Neural crest cell (in vitro differentiated cells): ENCODE results near the gene GABRG3. TPM values are rescaled to one million over a fixed set of nuclear protein-coding genes. Genes with fewer than 3 reads are reported as not detected.

Source experiments
- DNase-seq: peaks from one replicate; pipeline ENCODE4 v3.0.0; 2021; ENCODE audit warnings: low read depth, mixed read lengths, low spot score
- H3K27ac Mint-ChIP-seq: one replicate; pipeline ENCODE4 v1.8.0; 2021; ENCODE audit warnings: mild to moderate bottlenecking, mixed read lengths; ENCODE audit not compliant: unreplicated experiment
- H3K27me3 Mint-ChIP-seq: 2 replicates; pipeline ENCODE4 v1.8.0; 2021; ENCODE audit warnings: low read depth, mild to moderate bottlenecking, mixed read lengths
- H3K36me3 Mint-ChIP-seq: 2 replicates; pipeline ENCODE4 v1.8.0; 2021; ENCODE audit warnings: low read depth, mild to moderate bottlenecking, mixed read lengths
- H3K4me1 Mint-ChIP-seq: 2 replicates; pipeline ENCODE4 v1.8.0; 2021; ENCODE audit warnings: mixed read lengths
- H3K4me3 Mint-ChIP-seq: one replicate; pipeline ENCODE4 v1.8.0; 2021; ENCODE audit warnings: mild to moderate bottlenecking, mixed read lengths
- H3K9me3 Mint-ChIP-seq: 2 replicates; pipeline ENCODE4 v1.8.0; 2021; ENCODE audit warnings: mixed read lengths
- CTCF ChIP-seq: fragments of 200-600 bp; sonication (generic); conservative IDR thresholded peaks from 2 replicates; pipeline ENCODE4 v1.5.0; 2021; ENCODE audit warnings: antibody characterized with exemption, mild to moderate bottlenecking
- total RNA-seq: library from RNA; stranded (reverse); gene quantifications from 2 replicates; pipeline ENCODE4 v1.2.1, GENCODE V29; 2021

Gene GABRG3
- total RNA-seq, 1 donor from 2014 or later, result 4.5 TPM

GRCh38 chr15:27570746-27571145 is 599.8 kb downstream of the GABRG3 start:
- no peak for DNase-seq
- TF ChIP-seq CTCF, result no peak
- H3K27ac Mint-ChIP-seq, result no peak overlapping the region
- H3K4me1 Mint-ChIP-seq, result no peaks in the 10 kb centered on the region
- no peak overlapping the region for H3K4me3 Mint-ChIP-seq
- no peaks in the 10 kb centered on the region for H3K27me3 Mint-ChIP-seq
- no peaks in the 10 kb centered on the region for H3K36me3 Mint-ChIP-seq
- H3K9me3 Mint-ChIP-seq, result no peaks in the 10 kb centered on the region

DNA sequence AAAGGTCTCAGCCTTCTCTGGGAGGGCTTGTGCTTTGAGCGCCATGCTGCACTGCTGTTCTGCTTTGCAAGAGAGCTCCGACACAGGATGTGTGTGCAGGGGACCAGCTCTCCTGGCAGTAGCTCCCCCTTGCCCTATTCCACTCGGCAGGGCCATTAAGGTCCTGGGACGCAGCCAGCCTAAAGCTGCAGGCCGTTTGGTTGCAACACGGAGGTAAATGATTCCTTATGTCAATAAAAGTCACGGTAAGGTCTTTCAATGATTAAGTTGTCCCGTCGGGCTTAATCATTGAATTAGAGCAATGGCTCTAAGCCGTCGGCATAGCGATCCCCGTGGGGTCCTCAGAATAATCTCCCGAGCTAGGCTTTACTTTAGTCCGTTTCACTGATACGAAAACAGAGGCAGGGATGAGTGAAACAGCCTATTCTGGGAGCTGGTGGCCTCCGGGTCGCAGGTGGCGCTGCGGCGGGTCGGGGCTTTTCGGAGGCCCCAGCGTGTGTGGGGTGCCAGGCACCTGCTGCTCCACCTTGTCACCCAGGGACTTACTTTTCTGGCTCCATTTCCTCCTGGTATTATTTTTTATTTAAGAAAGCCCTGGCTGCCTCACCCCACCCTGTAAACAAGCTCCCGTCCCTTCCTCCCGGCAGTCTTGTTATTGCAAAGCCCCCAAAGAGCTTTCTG is 603.0 kb downstream of the GABRG3 start:
- DNase-seq, result no peak
- Mint-ChIP-seq H3K9me3 (peaks cover 2% of the 10 kb centered on the region), H3K36me3 (no peaks in the 10 kb centered on the region), H3K27me3 (no peaks in the 10 kb centered on the region), H3K4me1 (no peaks in the 10 kb centered on the region), H3K27ac (peak overlapping the region; percentile 12), H3K4me3 (no peak overlapping the region)
- no peak for TF ChIP-seq CTCF

- Mint-ChIP-seq H3K9me3 (peaks cover 2% of the 10 kb centered on the region), H3K27ac (no peak overlapping the region), H3K4me1 (no peaks in the 10 kb centered on the region)
Measured at GRCh38 chr15:27574541-27575054, 603.6 kb downstream of the GABRG3 start.

GRCh38 chr15:27575521-27575920 is 604.5 kb downstream of the GABRG3 start:
- Mint-ChIP-seq H3K27me3 (no peaks in the 10 kb centered on the region), H3K36me3 (no peaks in the 10 kb centered on the region), H3K4me1 (no peaks in the 10 kb centered on the region), H3K4me3 (no peak overlapping the region), H3K27ac (no peak overlapping the region), H3K9me3 (peaks cover 2% of the 10 kb centered on the region)
- no peak for DNase-seq
- TF ChIP-seq CTCF, result no peak

More at GRCh38 chr15:27574541-27575054, 603.6 kb downstream of the GABRG3 start:
- TF ChIP-seq CTCF, result no peak
- no peak for DNase-seq
- Mint-ChIP-seq H3K27me3 (no peaks in the 10 kb centered on the region), H3K36me3 (no peaks in the 10 kb centered on the region), H3K4me3 (no peak overlapping the region)

GRCh38 chr15:27576576-27576975 is 605.6 kb downstream of the GABRG3 start:
- H3K4me1 Mint-ChIP-seq, result no peaks in the 10 kb centered on the region
- no peak for TF ChIP-seq CTCF
- H3K9me3 Mint-ChIP-seq, result peaks cover 2% of the 10 kb centered on the region
- H3K27ac Mint-ChIP-seq, result no peak overlapping the region
- no peak overlapping the region for H3K4me3 Mint-ChIP-seq
- no peaks in the 10 kb centered on the region for H3K27me3 Mint-ChIP-seq
- no peaks in the 10 kb centered on the region for H3K36me3 Mint-ChIP-seq
- DNase-seq, result no peak
